Measurements from ENCODE around the gene CCDC88B. TPM values are rescaled to one million over a fixed set of nuclear protein-coding genes. Genes with fewer than 3 reads are reported as not detected.
"Not testable (repeated sequence)": the region's sequence is repeated elsewhere in the genome, so short reads cannot be mapped to it uniquely, and the experiment has no call there.

The CCDC88B gene
- total and polyA plus RNA-seq, 7 donors = 2.6 to 157 (median 8.6) TPM

GRCh38 chr11:64322925-64323260 is 17.1 kb upstream of the CCDC88B start:
- peaks cover 0 to 21% (median 0%) of the 10 kb centered on the region in 4 donors for H3K36me3 ChIP-seq
- no peak for DNase-seq
- TF ChIP-seq CTCF (IDR thresholded peaks at IDR 0.05) = no peak
- no peak for TF ChIP-seq EP300 (IDR thresholded peaks at IDR 0.05)
- no peak for TF ChIP-seq POLR2A (IDR thresholded peaks at IDR 0.05)
- no peak for TF ChIP-seq POLR2AphosphoS5 (IDR thresholded peaks at IDR 0.05)
- H3K27ac ChIP-seq = no peak overlapping the region
- H3K4me1 ChIP-seq = peaks cover 0 to 14% (median 13%) of the 10 kb centered on the region in 4 donors
- no peak overlapping the region for H3K4me3 ChIP-seq
- H3K27me3 ChIP-seq = no peaks in the 10 kb centered on the region
- intact Hi-C loops (cut with DNase I) = no loop called here
- no peaks in the 10 kb centered on the region for H3K9me3 ChIP-seq
- WGBS, 2 donors = 63 to 81% methylated on average over 7 of the region's 7 CpGs

- Histone ChIP-seq H3K27ac (no peak overlapping the region), H3K9me3 (no peaks in the 10 kb centered on the region), H3K4me1 (peaks cover 0 to 14% (median 13%) of the 10 kb centered on the region in 4 donors), H3K27me3 (no peaks in the 10 kb centered on the region), H3K36me3 (peaks cover 0 to 21% (median 0%) of the 10 kb centered on the region in 4 donors), H3K4me3 (no peak overlapping the region)
- TF ChIP-seq POLR2A (IDR thresholded peaks at IDR 0.05) = no peak
- TF ChIP-seq EP300 (IDR thresholded peaks at IDR 0.05) = no peak
- TF ChIP-seq POLR2AphosphoS5 (IDR thresholded peaks at IDR 0.05) = no peak
- TF ChIP-seq CTCF (IDR thresholded peaks at IDR 0.05) = no peak
- intact Hi-C loops (cut with DNase I) = no loop called here
- WGBS, 2 donors = 30 to 52% methylated on average over 5 of the region's 5 CpGs
- no peak for DNase-seq
Measured at GRCh38 chr11:64323373-64323772, 16.6 kb upstream of the CCDC88B start.

DNA sequence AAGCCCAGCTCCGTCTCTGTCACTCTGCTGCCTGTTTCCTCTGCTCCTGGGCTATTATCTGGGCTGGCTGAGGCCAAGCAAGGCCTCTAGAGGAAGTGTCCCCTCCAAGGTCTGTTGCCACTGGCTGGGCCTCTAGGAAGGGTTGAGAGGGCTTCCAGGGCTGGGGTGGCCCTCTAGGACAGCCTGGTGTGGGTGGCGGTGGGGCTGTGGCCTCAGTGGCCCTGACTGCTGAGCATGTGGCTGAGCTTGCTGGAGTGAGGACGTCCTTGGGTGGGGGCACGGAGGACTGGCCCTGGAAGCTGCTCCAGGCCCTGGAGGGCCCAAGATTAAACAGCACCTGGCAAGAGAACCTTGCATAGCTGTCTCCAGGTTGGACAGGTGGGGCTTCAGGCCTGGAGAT is 16.0 kb upstream of the CCDC88B start:
- H3K36me3 ChIP-seq = peaks cover 0 to 21% (median 0%) of the 10 kb centered on the region in 4 donors
- H3K9me3 ChIP-seq; H3K4me3 ChIP-seq; intact Hi-C loops (cut with DNase I); DNase-seq; H3K27ac ChIP-seq; H3K4me1 ChIP-seq; H3K27me3 ChIP-seq: not testable (repeated sequence)
- 69 to 87% methylated on average over 4 of the region's 4 CpGs for WGBS, 2 donors

DNA sequence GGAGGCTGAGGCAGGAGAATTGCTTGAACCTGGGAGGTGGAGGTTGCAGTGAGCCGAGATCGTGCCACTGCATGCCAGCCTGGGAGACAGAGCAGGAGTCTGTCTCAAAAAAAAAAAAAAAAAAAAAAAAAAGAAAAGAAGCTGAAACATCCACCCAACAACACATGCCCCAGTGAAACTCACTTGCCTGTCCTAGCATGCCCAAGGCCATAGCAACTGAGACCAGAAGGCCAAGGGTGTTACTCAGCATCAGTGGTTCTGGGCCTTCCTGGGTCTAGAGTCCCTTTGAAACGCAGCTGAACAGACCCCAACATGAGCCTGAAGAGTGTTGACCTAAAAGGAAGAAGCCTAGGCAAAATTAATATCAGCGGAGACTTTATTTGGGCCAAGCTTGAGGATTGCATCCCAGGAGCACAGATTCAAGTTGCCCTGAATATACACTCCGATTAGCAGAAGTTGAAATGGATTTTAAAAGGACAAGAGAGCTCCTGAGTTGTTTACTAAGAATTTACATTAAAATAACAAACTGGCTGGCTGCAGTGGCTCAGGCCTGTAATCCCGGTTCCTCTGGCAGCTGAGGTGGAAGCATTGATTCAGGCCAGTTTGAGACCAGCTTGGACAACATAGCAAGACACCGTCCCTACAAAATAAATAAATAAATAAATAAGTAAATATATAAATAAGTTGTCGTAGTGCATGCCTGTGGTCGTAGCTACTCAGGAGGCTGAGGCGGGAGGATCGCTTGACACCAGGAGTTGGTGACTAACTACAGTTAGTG is 15.1 kb upstream of the CCDC88B start:
- intact Hi-C loops (cut with DNase I) = no loop called here
- WGBS, 2 donors = 76 to 87% methylated on average over 11 of the region's 11 CpGs

DNA sequence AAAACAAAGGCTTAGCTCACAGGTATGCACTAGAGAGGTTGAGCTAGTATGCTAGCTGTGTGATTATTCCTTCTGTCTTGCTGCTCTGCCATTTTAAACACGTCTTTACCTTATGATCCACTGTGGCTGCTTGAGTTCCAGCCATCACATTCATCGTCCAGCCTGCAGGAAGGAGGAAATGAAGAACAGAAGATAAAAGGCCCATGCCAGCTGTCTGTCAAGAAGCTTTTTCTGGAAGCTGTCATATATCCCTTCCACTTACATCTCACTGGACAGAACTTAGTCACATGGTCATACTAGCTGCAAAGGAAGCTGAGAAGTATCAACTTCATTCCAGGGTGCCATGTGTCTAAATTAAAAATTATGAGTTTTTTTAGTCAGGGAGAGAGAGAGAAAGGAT is 12.6 kb upstream of the CCDC88B start:
- H3K27me3 ChIP-seq = no peaks in the 10 kb centered on the region
- WGBS, 2 donors = 49 to 79% methylated on average over 2 of the region's 2 CpGs
- no peak overlapping the region for H3K4me3 ChIP-seq

More for the DNA sequence above, 15.1 kb upstream of the CCDC88B start:
- no peaks in the 10 kb centered on the region for H3K27me3 ChIP-seq
- peaks cover 0 to 21% (median 0%) of the 10 kb centered on the region in 4 donors for H3K36me3 ChIP-seq
- TF ChIP-seq POLR2A (IDR thresholded peaks at IDR 0.05) (no peak), POLR2AphosphoS5 (IDR thresholded peaks at IDR 0.05) (no peak), EP300 (IDR thresholded peaks at IDR 0.05) (no peak), CTCF (IDR thresholded peaks at IDR 0.05) (no peak)
- H3K9me3 ChIP-seq = no peaks in the 10 kb centered on the region
- DNase-seq = no peak
- no peaks in the 10 kb centered on the region for H3K4me1 ChIP-seq
- no peak overlapping the region for H3K27ac ChIP-seq
- H3K4me3 ChIP-seq = no peak overlapping the region

More for the DNA sequence above, 12.6 kb upstream of the CCDC88B start:
- no peak overlapping the region for H3K27ac ChIP-seq
- DNase-seq = no peak
- intact Hi-C loops (cut with DNase I) = no loop called here
- TF ChIP-seq CTCF (IDR thresholded peaks at IDR 0.05) = no peak
- TF ChIP-seq EP300 (IDR thresholded peaks at IDR 0.05) = no peak
- TF ChIP-seq POLR2A (IDR thresholded peaks at IDR 0.05) = no peak
- TF ChIP-seq POLR2AphosphoS5 (IDR thresholded peaks at IDR 0.05) = no peak
- peaks cover 0 to 9% (median 3%) of the 10 kb centered on the region in 4 donors for H3K4me1 ChIP-seq
- no peaks in the 10 kb centered on the region for H3K9me3 ChIP-seq
- peaks cover 0 to 4% (median 0%) of the 10 kb centered on the region in 4 donors for H3K36me3 ChIP-seq
